Tibial nerve (tissue), 3 donors: ENCODE results near the gene BEND4.

Experiments
- CTCF ChIP-seq, 5 experiments: fragments of 200-600 bp in 3 of 5; fragments of 450-650 bp in 2 of 5; sonication (generic) in 3 of 5; IDR thresholded peaks; one replicate each; pipeline ENCODE4 v1.5.1; 2016 to 2019; ENCODE audit warnings: antibody characterized with exemption in 5 of 5, mild to moderate bottlenecking in 3 of 5, moderate library complexity in 2 of 5
- POLR2A ChIP-seq, 2 donors: fragments of 450-650 bp; IDR thresholded peaks; one replicate each; pipeline ENCODE4 v1.6.1; 2017; ENCODE audit warnings: antibody characterized with exemption in 2 of 2, mild to moderate bottlenecking in 2 of 2, moderate library complexity in 2 of 2

- no peak for TF ChIP-seq POLR2A (IDR thresholded peaks at IDR 0.05)
- no peak for TF ChIP-seq CTCF (IDR thresholded peaks at IDR 0.05)
These were observed 20.5 kb upstream of the BEND4 start for GRCh38 chr4:42172921-42173320.
